AG09309 (cell line): ENCODE measurements around the gene GCHFR.

Experiments
- DNase-seq: peaks from one replicate; pipeline ENCODE4 v3.0.0-alpha.2; 2010; ENCODE audit warnings: low read depth
- H3K4me3 ChIP-seq: 2 replicates; pipeline ENCODE4 v1.5.1; 2011; ENCODE audit warnings: mild to moderate bottlenecking, low read depth, low read length, moderate library complexity; ENCODE audit not compliant: control insufficient read depth
- TF ChIP-seq, protein P1 (sequence below): IDR thresholded peaks from 2 replicates; pipeline ENCODE4 v1.5.1; 2011; ENCODE audit warnings: mild to moderate bottlenecking, low read depth, low read length, inconsistent platforms; ENCODE audit not compliant: insufficient read depth, control insufficient read depth; ENCODE audit errors: missing control alignments

GCHFR gene

DNA sequence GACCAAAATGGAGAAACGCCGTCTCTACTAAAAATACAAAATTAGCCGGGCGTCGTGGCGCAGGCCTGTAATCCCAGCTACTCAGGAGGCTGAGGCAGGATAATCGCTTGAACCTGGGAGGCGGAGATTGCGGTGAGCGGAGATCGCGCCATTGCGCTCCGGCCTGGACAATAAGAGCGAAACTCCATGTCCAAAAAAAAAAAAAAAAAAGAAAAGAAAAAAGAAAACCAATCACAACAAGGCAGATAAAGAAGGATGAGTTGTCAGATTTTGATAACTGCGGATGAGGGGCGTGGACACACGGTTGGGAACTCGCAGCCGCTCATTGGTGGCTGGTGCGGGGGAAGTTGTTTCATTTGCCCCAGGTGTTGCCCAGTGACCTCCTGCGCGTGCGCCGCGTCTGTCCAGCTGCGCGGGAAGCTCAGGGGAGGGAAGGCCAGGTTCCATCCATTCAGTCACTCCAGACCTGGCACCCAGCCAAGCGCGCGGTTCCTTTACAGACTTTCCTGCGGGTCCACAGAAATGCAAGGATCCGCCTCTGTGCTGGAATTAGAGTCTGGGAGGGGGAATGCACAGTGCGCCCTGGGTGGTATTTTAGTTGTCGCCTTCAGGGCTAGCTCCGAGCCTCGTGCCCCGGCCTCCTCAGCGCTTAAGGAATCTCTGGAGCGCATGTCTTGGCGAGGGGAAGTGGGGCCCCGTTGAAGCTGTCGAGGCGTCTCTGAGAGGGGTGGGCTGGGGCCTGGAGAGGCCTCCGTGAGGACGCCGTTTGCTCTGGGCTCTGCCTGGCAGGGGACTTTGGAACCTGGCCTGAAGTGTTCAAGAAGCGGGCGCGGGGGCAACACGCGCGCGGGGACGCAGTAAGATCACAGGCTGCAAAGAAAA, 708 bp upstream of the GCHFR start:
- DNase-seq, result no peak
- TF ChIP-seq, protein P1, sequence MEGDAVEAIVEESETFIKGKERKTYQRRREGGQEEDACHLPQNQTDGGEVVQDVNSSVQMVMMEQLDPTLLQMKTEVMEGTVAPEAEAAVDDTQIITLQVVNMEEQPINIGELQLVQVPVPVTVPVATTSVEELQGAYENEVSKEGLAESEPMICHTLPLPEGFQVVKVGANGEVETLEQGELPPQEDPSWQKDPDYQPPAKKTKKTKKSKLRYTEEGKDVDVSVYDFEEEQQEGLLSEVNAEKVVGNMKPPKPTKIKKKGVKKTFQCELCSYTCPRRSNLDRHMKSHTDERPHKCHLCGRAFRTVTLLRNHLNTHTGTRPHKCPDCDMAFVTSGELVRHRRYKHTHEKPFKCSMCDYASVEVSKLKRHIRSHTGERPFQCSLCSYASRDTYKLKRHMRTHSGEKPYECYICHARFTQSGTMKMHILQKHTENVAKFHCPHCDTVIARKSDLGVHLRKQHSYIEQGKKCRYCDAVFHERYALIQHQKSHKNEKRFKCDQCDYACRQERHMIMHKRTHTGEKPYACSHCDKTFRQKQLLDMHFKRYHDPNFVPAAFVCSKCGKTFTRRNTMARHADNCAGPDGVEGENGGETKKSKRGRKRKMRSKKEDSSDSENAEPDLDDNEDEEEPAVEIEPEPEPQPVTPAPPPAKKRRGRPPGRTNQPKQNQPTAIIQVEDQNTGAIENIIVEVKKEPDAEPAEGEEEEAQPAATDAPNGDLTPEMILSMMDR, result no peak
- peak overlapping the region; percentile 43 for H3K4me3 ChIP-seq

DNA sequence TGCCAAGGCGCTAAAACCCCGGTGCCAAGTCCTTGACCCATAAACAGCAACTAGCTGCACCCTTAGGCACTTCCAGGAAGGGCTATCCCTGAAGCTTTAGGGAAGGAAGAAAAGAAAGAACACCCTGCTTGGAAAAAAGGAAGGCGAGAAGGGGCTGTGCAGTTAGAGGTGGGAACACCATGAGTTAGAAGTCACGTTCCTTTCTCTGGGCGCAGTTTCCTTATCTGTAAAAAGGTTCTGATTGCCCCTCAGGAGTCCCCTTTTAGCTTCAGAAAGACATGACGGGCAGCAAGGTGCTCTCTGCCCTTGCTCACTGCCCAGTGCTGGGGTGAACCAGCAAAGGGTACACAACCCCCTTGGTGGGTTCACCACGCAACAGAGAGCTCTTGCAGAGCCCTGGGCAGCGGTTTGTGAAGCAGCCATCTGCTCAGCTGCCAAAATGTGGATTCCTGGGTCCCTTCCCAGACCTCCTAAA, 798 bp downstream of the GCHFR start:
- DNase-seq, result no peak
- H3K4me3 ChIP-seq, result peak overlapping the region; percentile 43
- TF ChIP-seq, protein P1, result no peak

DNA sequence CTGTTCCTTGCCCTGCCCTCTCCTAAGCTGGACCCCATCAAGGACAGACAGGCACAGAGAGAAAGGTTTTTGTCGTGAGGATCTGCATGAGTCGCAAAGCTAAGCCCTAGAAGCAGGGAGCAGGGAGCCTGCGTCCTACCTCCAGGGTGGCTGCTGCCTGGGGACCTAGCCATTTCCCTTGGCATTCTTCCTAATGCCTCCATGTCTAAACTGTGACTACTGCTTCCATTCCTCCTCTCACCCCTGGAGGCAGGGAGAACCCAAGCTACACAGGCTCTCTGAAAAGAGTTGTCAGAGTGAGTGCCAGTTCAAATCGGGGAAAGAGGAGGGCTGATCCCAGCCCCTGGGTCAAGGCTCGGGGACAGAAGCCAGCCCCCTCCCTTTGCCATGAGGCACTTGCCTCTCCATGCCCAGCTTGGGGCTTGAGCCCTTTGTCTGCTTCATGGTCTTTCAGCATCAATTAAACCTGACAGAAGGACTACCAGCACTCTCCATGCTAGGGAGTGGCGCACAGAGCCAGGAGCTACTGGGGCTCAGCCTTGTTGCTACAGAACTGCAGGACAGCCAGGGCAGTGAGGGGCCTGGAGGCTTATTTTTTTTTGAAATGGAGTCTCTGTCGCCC, 2.4 kb downstream of the GCHFR start:
- H3K4me3 ChIP-seq, result no peak overlapping the region
- no peak for DNase-seq
- TF ChIP-seq, protein P1, result no peak

DNA sequence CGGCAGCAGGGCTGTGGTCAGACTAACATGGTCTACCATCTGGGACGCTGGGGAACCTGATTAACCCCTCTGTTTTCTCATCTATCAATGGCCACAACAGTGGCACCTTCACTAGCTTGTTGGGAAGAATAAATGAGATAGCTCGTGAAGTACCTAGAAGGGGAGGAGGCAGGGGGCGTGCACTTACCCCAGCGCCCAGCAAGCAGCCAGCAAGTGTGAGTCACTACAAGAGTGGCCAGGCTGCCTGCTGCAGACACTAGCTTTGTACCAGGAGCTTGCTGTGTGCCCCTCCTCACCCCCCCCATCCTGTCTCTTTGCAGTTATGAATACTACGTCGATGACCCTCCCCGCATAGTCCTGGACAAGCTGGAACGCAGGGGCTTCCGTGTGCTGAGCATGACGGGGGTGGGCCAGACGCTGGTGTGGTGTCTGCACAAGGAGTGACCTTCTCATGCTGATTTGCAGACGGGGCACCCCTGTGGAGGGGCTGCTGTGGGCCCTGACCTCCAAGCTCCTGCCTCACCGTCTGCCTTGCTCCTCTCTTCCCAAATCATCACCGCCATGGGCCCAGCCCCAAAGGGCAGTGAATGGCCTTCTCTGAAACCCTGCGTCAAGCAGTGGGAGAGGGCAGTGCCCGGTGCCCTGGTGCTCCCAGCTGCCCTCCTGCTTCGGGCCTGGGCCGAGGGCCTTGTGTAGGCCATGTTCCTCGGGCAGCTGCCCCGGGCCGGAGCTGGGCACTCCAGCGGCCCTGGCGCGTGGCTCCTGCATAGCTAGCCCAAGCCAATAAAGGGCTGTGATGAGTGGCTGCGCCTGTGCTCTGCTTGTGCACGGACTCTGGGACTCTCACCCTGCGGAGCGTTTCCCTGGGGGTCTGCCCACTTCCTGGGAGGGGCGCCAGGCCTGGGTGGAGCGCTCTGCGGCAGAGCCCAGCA, 3.3 kb downstream of the GCHFR start:
- no peak overlapping the region for H3K4me3 ChIP-seq
- TF ChIP-seq, protein P1, result no peak
- no peak for DNase-seq

DNA sequence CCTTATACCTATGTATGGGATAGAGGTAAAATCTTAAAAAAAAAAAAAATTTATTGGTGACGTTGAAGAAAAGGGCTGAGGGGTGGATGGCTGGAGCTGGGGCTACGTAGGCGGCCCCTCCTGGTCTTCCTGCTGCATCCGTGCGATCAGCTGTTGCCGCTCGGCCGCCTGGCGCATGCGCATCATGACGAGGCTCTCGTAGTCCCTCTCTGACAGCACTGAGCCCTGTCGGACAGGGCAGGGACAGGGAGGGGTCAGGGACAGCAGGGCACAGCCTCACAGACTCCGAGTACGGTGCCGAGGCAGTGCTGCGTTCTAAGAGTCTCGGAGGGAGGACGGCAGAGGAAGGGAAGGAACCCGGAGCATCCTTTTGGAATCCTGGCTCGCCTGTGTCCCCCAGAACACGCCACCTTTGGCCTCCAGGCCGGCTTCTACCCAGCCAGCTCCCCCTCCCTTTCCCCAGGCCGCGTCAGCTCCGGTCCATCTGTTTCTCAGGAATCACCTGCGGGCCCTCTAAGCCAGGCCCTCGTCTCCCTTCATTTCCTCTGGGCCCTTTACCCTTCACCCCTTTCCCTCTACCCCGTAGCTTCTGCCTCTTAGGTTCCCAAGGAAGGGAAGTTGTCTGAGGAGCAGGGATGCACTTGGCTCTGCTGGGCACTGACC, 4.1 kb downstream of the GCHFR start:
- TF ChIP-seq, protein P1, result no peak
- H3K4me3 ChIP-seq, result no peak overlapping the region
- DNase-seq, result no peak

DNA sequence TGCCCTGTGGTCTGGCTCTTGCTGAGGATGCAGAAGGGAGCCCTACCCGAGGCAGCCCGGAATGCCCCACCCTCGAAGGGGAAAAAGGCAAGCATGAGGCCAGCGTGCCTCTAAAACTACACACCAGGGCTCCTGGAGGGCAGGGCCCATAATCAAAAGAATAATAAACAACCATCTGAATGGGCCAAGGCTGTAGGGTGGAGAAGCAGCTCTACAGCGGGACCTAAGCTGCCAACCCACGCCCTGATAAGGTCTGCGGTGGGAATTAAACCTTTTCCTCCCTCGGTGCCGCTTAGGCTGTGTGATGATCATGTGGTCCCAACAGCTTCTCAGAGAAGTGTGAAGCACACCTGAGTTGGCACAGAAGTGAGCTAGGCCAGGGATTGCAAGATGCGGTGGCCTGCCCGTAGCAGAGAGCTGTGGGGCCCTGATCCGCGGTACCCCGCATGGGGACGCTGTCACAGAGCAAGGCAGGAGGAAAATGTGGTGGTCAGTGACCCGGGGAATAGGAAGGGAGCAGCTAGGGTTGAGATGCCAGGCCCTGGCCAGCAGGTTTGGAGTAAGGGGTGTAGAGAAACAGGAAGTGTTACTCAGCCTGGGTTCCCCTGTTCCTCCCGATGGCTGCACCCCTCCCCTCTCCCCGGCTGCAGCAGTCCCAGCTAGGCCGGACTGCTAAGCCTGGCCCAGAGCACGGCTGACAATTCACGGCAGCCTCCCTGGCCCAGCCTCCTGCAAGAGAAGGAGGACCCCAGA, 4.8 kb downstream of the GCHFR start:
- H3K4me3 ChIP-seq, result no peak overlapping the region
- DNase-seq, result no peak
- TF ChIP-seq, protein P1, result no peak
